H1 (cell line): Measurements from ENCODE around the gene MCM3. TPM values are rescaled to one million over a fixed set of nuclear protein-coding genes. Genes with fewer than 3 reads are reported as not detected.

Experiments used
- CHD7 ChIP-seq: fragments of 300-600 bp; sonication (generic); IDR thresholded peaks from 2 replicates; pipeline ENCODE4 v1.7.1; 2012; ENCODE audit warnings: low read length, moderate library complexity, mild to moderate bottlenecking, inconsistent platforms; ENCODE audit not compliant: insufficient replicate concordance
- CTBP2 ChIP-seq: IDR thresholded peaks from 2 replicates; pipeline ENCODE4 v1.7.0; 2011; ENCODE audit warnings: borderline replicate concordance, mild to moderate bottlenecking, moderate library complexity, mixed read lengths, low read length; ENCODE audit not compliant: insufficient read depth, insufficient read length
- NANOG ChIP-seq: IDR thresholded peaks from 2 replicates; pipeline ENCODE4 v1.6.1; 2011; ENCODE audit warnings: low read length, low read depth, mild to moderate bottlenecking, inconsistent platforms; ENCODE audit not compliant: insufficient read depth, poor library complexity, severe bottlenecking
- POLR2AphosphoS5 ChIP-seq: IDR thresholded peaks from 2 replicates; pipeline ENCODE4 v1.6.1; 2011; ENCODE audit warnings: low read depth, low read length
- POU5F1 ChIP-seq: IDR thresholded peaks from 2 replicates; pipeline ENCODE4 v1.6.1; 2011; ENCODE audit warnings: low read depth, mild to moderate bottlenecking, low read length, moderate library complexity
- RAD21 ChIP-seq, 2 experiments: IDR thresholded peaks in 1 of 2; conservative IDR thresholded peaks in 1 of 2; 2 replicates each; pipeline ENCODE4 v1.6.1; 2011; ENCODE audit warnings: low read depth in 2 of 2, low read length in 2 of 2, improper control_type of control experiment in 1 of 2, inconsistent platforms in 1 of 2, mild to moderate bottlenecking in 1 of 2, moderate library complexity in 1 of 2
- polyA plus RNA-seq, 7 experiments: library from polyadenylated mRNA; depleted of rRNA in 3 of 7; stranded (reverse) in 5 of 7; unstranded in 2 of 7; fragments of >200 nt in 5 of 7; fragments of 200-250 nt in 2 of 7; gene quantifications; 1 replicate in 5 of 7; 2 replicates in 1 of 7; 4 replicates in 1 of 7; pipeline versions ENCODE4 v1.2.1 to v1.2.3, GENCODE V29; 2011 to 2013; ENCODE audit warnings: missing spikeins in 2 of 7, mixed read lengths in 2 of 7
- total RNA-seq: library from RNA; stranded (reverse); fragmentation: NEBNext Ultra II Directional; extraction: Animal tissue kit (Norgen Biotek cat#: 25700); gene quantifications from 2 replicates; pipeline ENCODE4 v1.2.1, GENCODE V29; 2021

Gene MCM3
- total and polyA plus RNA-seq, 2 of the 8 experiments (the other 6 are each of a cell fraction or from before 2014, with no cell fraction given): 275 to 293 TPM

DNA sequence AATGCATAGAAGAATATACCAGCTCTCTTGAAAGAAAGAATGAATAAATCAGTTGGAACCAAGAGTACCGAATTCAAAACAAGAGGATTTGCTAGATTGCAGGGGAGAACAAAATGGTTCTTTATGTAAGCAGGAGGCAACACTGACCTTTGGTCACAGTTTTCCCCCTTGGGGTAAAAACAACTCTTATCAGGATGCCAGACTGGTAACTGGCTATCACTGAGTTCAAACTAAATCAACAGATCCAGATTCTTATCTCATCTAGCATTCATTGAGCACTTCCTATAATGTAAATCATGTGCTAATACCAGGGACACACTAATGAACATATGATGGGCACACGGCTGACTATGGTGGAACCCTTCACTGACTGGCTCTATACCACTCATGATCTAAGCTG lies 35.5 kb downstream of the MCM3 start (continued):
- TF ChIP-seq POU5F1 (no peak), CHD7 (no peak), NANOG (no peak), CTBP2 (no peak), POLR2AphosphoS5 (no peak), RAD21 (IDR thresholded peaks at IDR 0.05 in 1 of 2, conservative IDR thresholded peaks at IDR 0.05 in 1 of 2; ENCODE audit: low read depth in 2 of 2, low read length in 2 of 2) (no peak)
